Endothelial cell of umbilical vein (primary cell): ENCODE measurements around the gene TICAM1. TPM values are rescaled to one million over a fixed set of nuclear protein-coding genes. Genes with fewer than 3 reads are reported as not detected.

Source experiments
- Bru-seq: library from RNA; stranded (reverse); fragments of 400-500 nt; gene quantifications from one replicate; lab custom pipeline; 2021; lab: Mats Ljungman, UMichigan
- BruChase-seq, 2 experiments: library from RNA; stranded (reverse); fragments of 400-500 nt; gene quantifications; one replicate each; lab custom pipeline; 2021; lab: Mats Ljungman, UMichigan
- BruUV-seq: library from RNA; stranded (reverse); fragments of 400-500 nt; replicated peaks from 2 replicates; lab custom pipeline; 2021; lab: Mats Ljungman, UMichigan
- CTCF ChIA-PET: fragments of 300-600, 350-600 bp; sonication (Branson Sonifier 250); formaldehyde crosslinking; loops from one replicate; lab custom pipeline; 2021; ENCODE audit warnings: antibody characterized with exemption, inconsistent platforms; lab: Charles Lee
- POLR2A ChIA-PET: fragments of 300-600, 350-600 bp; sonication (Branson Sonifier 250); formaldehyde crosslinking; loops from one replicate; lab custom pipeline; 2021; ENCODE audit warnings: antibody characterized with exemption, inconsistent platforms; lab: Charles Lee
- DNase-seq: peaks from one replicate; pipeline ENCODE4 v3.0.0-alpha.2; 2011; ENCODE audit warnings: low read depth, low spot score
- FAIRE-seq: peaks from 2 replicates; lab custom pipeline; 2011; peaks lifted over from hg19 to GRCh38; lab: Jason Lieb, UNC
- H2AFZ ChIP-seq: 2 replicates; pipeline ENCODE4 v1.6.0; 2012; ENCODE audit warnings: low read depth, low read length, control low read depth, inconsistent platforms
- H3K27ac ChIP-seq: 2 replicates; pipeline ENCODE4 v1.5.1; 2011; ENCODE audit warnings: low read depth, mild to moderate bottlenecking, control low read depth, low read length, moderate library complexity; ENCODE audit not compliant: insufficient read depth
- H3K27me3 ChIP-seq, 2 experiments: 2 replicates each; pipeline versions ENCODE4 v1.6.0 to v1.6.1; 2011; ENCODE audit warnings: low read length in 2 of 2, mixed read lengths in 1 of 2; ENCODE audit not compliant: control insufficient read depth in 2 of 2, insufficient read depth in 2 of 2
- H3K36me3 ChIP-seq, 2 experiments: 2 replicates in 1 of 2; 3 replicates in 1 of 2; pipeline ENCODE4 v1.5.1; 2011; ENCODE audit warnings: low read length in 2 of 2, mild to moderate bottlenecking in 1 of 2, moderate library complexity in 1 of 2; ENCODE audit not compliant: control insufficient read depth in 2 of 2, insufficient read depth in 2 of 2; ENCODE audit errors: extremely low read depth in 1 of 2
- H3K4me1 ChIP-seq: 3 replicates; pipeline ENCODE4 v1.5.1; 2011; ENCODE audit warnings: mild to moderate bottlenecking, low read length; ENCODE audit not compliant: control insufficient read depth, insufficient read depth; ENCODE audit errors: extremely low read depth
- H3K4me2 ChIP-seq: 2 replicates; pipeline ENCODE4 v1.6.1; 2011; ENCODE audit warnings: low read length, control low read depth, mixed read lengths; ENCODE audit not compliant: insufficient read depth
- H3K4me3 ChIP-seq, 3 experiments: fragments of 200-600 bp in 1 of 3; sonication (generic), shearing (Covaris generic) in 1 of 3; replicated peaks in 1 of 3; 2 replicates each; pipeline ENCODE4 v1.5.1; 2011 to 2016; ENCODE audit warnings: control low read depth in 3 of 3, low read length in 3 of 3, mild to moderate bottlenecking in 2 of 3, inconsistent platforms in 1 of 3, low read depth in 1 of 3, moderate library complexity in 1 of 3; ENCODE audit not compliant: insufficient read depth in 1 of 3
- H3K79me2 ChIP-seq: 2 replicates; pipeline ENCODE4 v1.6.0; 2012; ENCODE audit warnings: low read length, inconsistent platforms; ENCODE audit not compliant: control insufficient read depth, insufficient read depth
- H3K9ac ChIP-seq: replicated peaks from 2 replicates; pipeline ENCODE3; 2011; ENCODE audit warnings: low read length, control low read depth; ENCODE audit not compliant: insufficient read depth; ENCODE audit errors: extremely low read depth
- H3K9me1 ChIP-seq: replicated peaks from 3 replicates; pipeline ENCODE4 v1.6.0; 2011; ENCODE audit warnings: mild to moderate bottlenecking, low read length; ENCODE audit not compliant: control insufficient read depth, insufficient read depth; ENCODE audit errors: extremely low read depth
- H3K9me3 ChIP-seq: replicated peaks from 2 replicates; pipeline ENCODE4 v1.5.1; 2012; ENCODE audit warnings: low read length, inconsistent platforms; ENCODE audit not compliant: control insufficient read depth, insufficient read depth
- H4K20me1 ChIP-seq: replicated peaks from 2 replicates; pipeline ENCODE3; 2011; ENCODE audit warnings: mild to moderate bottlenecking, low read length; ENCODE audit not compliant: control insufficient read depth, insufficient read depth; ENCODE audit errors: extremely low read depth
- EZH2 ChIP-seq: IDR thresholded peaks from 2 replicates; pipeline ENCODE4 v1.6.1; 2012; ENCODE audit warnings: borderline replicate concordance, low read depth, mild to moderate bottlenecking, moderate library complexity, low read length, inconsistent platforms; ENCODE audit not compliant: severe bottlenecking
- FOS ChIP-seq: IDR thresholded peaks from 2 replicates; pipeline ENCODE4 v1.6.1; 2011; ENCODE audit warnings: mild to moderate bottlenecking, low read length, moderate library complexity, borderline replicate concordance; ENCODE audit not compliant: insufficient read depth
- GATA2 ChIP-seq: IDR thresholded peaks from 2 replicates; pipeline ENCODE4 v1.7.0; 2011; ENCODE audit warnings: low read depth, mild to moderate bottlenecking, moderate library complexity, mixed read lengths, low read length; ENCODE audit not compliant: insufficient read length, insufficient read depth
- JUN ChIP-seq: IDR thresholded peaks from 2 replicates; pipeline ENCODE4 v1.6.1; 2011; ENCODE audit warnings: borderline replicate concordance, low read depth; ENCODE audit not compliant: insufficient read length, insufficient read depth
- MYC ChIP-seq: IDR thresholded peaks from one replicate; pipeline ENCODE4 v1.6.1; 2011; ENCODE audit warnings: mild to moderate bottlenecking, low read depth, low read length
- POLR2A ChIP-seq: IDR thresholded peaks from 2 replicates; pipeline ENCODE4 v1.6.1; 2012; ENCODE audit warnings: low read depth, mild to moderate bottlenecking, control low read depth, low read length
- POLR2AphosphoS5 ChIP-seq: IDR thresholded peaks from 2 replicates; pipeline ENCODE4 v1.6.1; 2012; ENCODE audit warnings: low read depth, mild to moderate bottlenecking, control low read depth, low read length, moderate library complexity; ENCODE audit not compliant: insufficient read depth
- dilution Hi-C: fragments of 300-500 bp; cut with MboI; formaldehyde crosslinking; loops from one replicate; pipeline ENCODE4 v1.15.0; 2019; ENCODE audit warnings: low sequenced_read_pairs; ENCODE audit not compliant: extremely low pct_ligation_motif_present
- intact Hi-C: fragments of 100-400 bp; cut with micrococcal nuclease; formaldehyde crosslinking; loops from one replicate; pipeline ENCODE4 v1.10.0; 2022
- long read RNA-seq: library from polyadenylated mRNA; stranded (forward); transcript quantifications from one replicate; pipeline ENCODE4 v2.0.0, GENCODE V29; 2021
- polyA minus RNA-seq, 3 experiments: library from RNA; depleted of rRNA, polyadenylated mRNA; stranded (reverse); fragments of >200 nt; gene quantifications; 1 replicate in 1 of 3; 2 replicates in 2 of 3; pipeline ENCODE4 v1.2.3, GENCODE V29; 2011
- polyA plus RNA-seq, 4 experiments: library from polyadenylated mRNA; depleted of rRNA in 3 of 4; stranded (reverse) in 3 of 4; unstranded in 1 of 4; fragments of >200 nt; gene quantifications; 2 replicates each; pipeline versions ENCODE4 v1.2.1 to v1.2.3, GENCODE V29; 2011 to 2012; ENCODE audit warnings: missing spikeins in 1 of 4
- total RNA-seq: library from RNA; stranded (reverse); gene quantifications from 2 replicates; pipeline ENCODE4 v1.2.3, GENCODE V29; 2021
- TF ChIP-seq, protein P1 (sequence below): IDR thresholded peaks from 2 replicates; pipeline ENCODE4 v1.6.1; 2011; ENCODE audit not compliant: insufficient read depth, insufficient read length
- TF ChIP-seq, protein P2 (sequence below), 2 donors: IDR thresholded peaks; 1 replicate in 1 of 2; 2 replicates in 1 of 2; pipeline ENCODE4 v1.5.1; 2011; ENCODE audit warnings: low read length in 2 of 2, mild to moderate bottlenecking in 2 of 2, moderate library complexity in 2 of 2, control low read depth in 1 of 2, inconsistent platforms in 1 of 2, low read depth in 1 of 2; ENCODE audit not compliant: insufficient read depth in 1 of 2; ENCODE audit errors: extremely low read depth in 1 of 2

TICAM1 gene
- total RNA-seq = 17.6 and 19.0 TPM in 2 replicates
- 4.3 and 4.8 TPM in 2 replicates for polyA plus RNA-seq
- 3.3 and 3.9 TPM in 2 replicates for polyA plus RNA-seq (2011; cell fraction: cytosol; rRNA removed)
- polyA plus RNA-seq (2011; cell fraction: nucleus; rRNA removed) = 2.2 and 2.8 TPM in 2 replicates
- 12.3 and 18.6 TPM in 2 replicates for polyA plus RNA-seq (2012)
- 2.4 and 2.5 TPM in 2 replicates for polyA minus RNA-seq
- polyA minus RNA-seq (2011; cell fraction: cytosol; rRNA and poly(A)+ RNA removed) = 6.2 TPM
- 1.3 and 2.3 TPM in 2 replicates for polyA minus RNA-seq (2011; cell fraction: nucleus; rRNA and poly(A)+ RNA removed)
- Bru-seq, nascent RNA = percentile 63 among the genes with signal in this experiment
- BruChase-seq, experiment 1, labeled RNA remaining after a 6-hour chase = percentile 63 among the genes with signal in this experiment
- BruChase-seq, experiment 2, labeled RNA remaining after a 2-hour chase = percentile 68 among the genes with signal in this experiment
- long read RNA-seq, transcript TICAM1-201 (2 exons, 2,676 nt) = major isoform, 11 of 17 reads
- long read RNA-seq, partial matches to known transcripts = 5 of 17 reads
- long read RNA-seq, other reads (novel, unspliced or antisense) = 1 of 17 reads

DNA sequence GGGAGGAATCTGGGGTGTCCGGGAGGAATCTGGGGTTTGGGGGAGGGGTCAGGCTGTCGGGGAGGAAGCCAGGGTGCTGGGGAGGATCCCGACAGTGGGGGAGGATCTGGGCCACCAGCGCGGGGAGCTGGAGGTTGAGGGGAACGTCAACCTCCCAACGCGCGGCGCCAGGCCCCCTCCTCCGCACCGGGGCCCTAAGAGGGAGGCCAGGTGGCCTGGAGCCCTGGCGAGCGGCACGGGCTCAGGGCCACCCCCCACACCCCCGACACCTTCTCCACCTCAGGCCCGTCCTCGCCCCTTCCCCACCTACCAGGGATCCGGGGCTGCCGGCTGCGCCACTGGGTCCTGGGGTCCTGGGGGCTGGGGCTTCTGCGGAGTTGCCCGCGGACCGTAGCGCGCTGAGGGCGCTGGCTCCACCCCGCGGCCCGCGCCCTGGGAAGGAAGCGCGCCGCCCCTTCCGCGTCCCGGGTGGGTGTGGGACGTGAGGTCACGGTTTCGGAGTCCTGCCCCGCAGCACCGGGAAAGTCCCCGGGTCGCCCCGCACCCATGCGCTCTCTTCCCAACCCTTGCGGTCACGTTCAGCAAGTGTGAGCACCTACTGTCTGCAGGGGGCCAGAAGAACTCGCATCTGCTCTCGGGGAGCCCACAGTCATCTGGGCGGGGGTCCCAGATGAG, at the start of gene TICAM1:
TSS of gene TICAM1 (minus strand) at position 409 of the 675 bp plus-strand sequence. CDS start 13,335 bp downstream, outside the sequence.
- H3K4me1 ChIP-seq = peaks cover 8% of the 10 kb centered on the region
- peak within 1 kb of the TSS; percentile 90 for H3K27ac ChIP-seq
- no peaks in the 10 kb centered on the region for H3K9me3 ChIP-seq
- H4K20me1 ChIP-seq = no peaks in the 10 kb centered on the region
- no peaks in the 10 kb centered on the region for H3K27me3 ChIP-seq
- H3K4me3 ChIP-seq = peak within 1 kb of the TSS; percentile 97 to 100 (median 98)
- no peaks in the 10 kb centered on the region for H3K9me1 ChIP-seq
- TF ChIP-seq MYC (no peak), POLR2AphosphoS5 (peak; percentile 69), JUN (no peak), EZH2 (no peak), POLR2A (peak; percentile 83), FOS (no peak), GATA2 (no peak)
- TF ChIP-seq, protein P1, sequence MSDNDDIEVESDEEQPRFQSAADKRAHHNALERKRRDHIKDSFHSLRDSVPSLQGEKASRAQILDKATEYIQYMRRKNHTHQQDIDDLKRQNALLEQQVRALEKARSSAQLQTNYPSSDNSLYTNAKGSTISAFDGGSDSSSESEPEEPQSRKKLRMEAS = peak; percentile 15
- TF ChIP-seq, protein P2, sequence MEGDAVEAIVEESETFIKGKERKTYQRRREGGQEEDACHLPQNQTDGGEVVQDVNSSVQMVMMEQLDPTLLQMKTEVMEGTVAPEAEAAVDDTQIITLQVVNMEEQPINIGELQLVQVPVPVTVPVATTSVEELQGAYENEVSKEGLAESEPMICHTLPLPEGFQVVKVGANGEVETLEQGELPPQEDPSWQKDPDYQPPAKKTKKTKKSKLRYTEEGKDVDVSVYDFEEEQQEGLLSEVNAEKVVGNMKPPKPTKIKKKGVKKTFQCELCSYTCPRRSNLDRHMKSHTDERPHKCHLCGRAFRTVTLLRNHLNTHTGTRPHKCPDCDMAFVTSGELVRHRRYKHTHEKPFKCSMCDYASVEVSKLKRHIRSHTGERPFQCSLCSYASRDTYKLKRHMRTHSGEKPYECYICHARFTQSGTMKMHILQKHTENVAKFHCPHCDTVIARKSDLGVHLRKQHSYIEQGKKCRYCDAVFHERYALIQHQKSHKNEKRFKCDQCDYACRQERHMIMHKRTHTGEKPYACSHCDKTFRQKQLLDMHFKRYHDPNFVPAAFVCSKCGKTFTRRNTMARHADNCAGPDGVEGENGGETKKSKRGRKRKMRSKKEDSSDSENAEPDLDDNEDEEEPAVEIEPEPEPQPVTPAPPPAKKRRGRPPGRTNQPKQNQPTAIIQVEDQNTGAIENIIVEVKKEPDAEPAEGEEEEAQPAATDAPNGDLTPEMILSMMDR (IDR thresholded peaks at IDR 0.05; ENCODE audit: extremely low read depth in 1 of 2, insufficient read depth in 1 of 2, low read depth in 1 of 2, low read length in 2 of 2) = no peak
- BruUV-seq = no TSS peak
- dilution Hi-C loops (no loop called here), intact Hi-C loops (loop anchor here (1.0 kb wide), 2 partner anchors 16 to 20 kb away; no protein-coding TSS in a partner anchor)
- peak; percentile 66 for DNase-seq
- H3K4me2 ChIP-seq = peak within 1 kb of the TSS; percentile 70
- FAIRE-seq = peak; percentile 59
- CTCF ChIA-PET = interaction anchor here (0.9 to 7.5 kb wide), 6 partner anchors 9 to 36 kb away, joined by 3 to 47 read pairs (median 6); partner anchors contain the start of gene PLIN3
- H3K36me3 ChIP-seq = no peaks in the 10 kb centered on the region
- H3K79me2 ChIP-seq = peaks cover 35% of the 10 kb centered on the region
- H2AFZ ChIP-seq = peak within 1 kb of the TSS; percentile 100
- POLR2A ChIA-PET = interaction anchor here (0.7 kb wide), 1 partner anchor 95 kb away, joined by 7 read pairs; no protein-coding TSS in a partner anchor
- peak within 1 kb of the TSS; percentile 92 for H3K9ac ChIP-seq
